OCI-LY3 (cell line): ENCODE measurements around the gene SIK3.

Experiments used
- H2AFZ ChIP-seq: fragments of 200-600, 300-600 bp; shearing (Covaris generic); 2 replicates; pipeline ENCODE4 v1.6.0; 2014; ENCODE audit warnings: antibody characterized with exemption, low read depth, low read length
- H3K27ac ChIP-seq: fragments of 200-600, 300-600 bp; sonication (generic); 2 replicates; pipeline ENCODE4 v1.5.1; 2014; ENCODE audit warnings: mild to moderate bottlenecking, low read length, moderate library complexity, mixed read lengths
- H3K27me3 ChIP-seq: fragments of 200-600, 300-600 bp; sonication (generic); 2 replicates; pipeline ENCODE4 v1.6.1; 2014; ENCODE audit warnings: low read depth, low read length, mixed read lengths
- H3K36me3 ChIP-seq: fragments of 200-600, 300-600 bp; sonication (generic); replicated peaks from 2 replicates; pipeline ENCODE3; 2014; ENCODE audit warnings: low read depth, low read length, mixed read lengths
- H3K4me1 ChIP-seq: fragments of 300-600, 200-600 bp; sonication (generic); 2 replicates; pipeline ENCODE4 v1.6.1; 2014; ENCODE audit warnings: low read length, mixed read lengths
- H3K4me2 ChIP-seq: fragments of 200-600, 300-600 bp; sonication (generic); 2 replicates; pipeline ENCODE4 v1.6.1; 2014; ENCODE audit warnings: low read length, mixed read lengths
- H3K4me3 ChIP-seq: fragments of 300-600, 200-600 bp; sonication (generic); 2 replicates; pipeline ENCODE4 v1.5.1; 2014; ENCODE audit warnings: antibody characterized with exemption, mild to moderate bottlenecking, low read length, moderate library complexity
- H3K79me2 ChIP-seq: fragments of 300-600, 200-600 bp; shearing (Covaris generic); 2 replicates; pipeline ENCODE4 v1.6.1; 2014; ENCODE audit warnings: mild to moderate bottlenecking, low read length, mixed read lengths
- H3K9ac ChIP-seq: fragments of 300-600, 200-600 bp; shearing (Covaris generic); 2 replicates; pipeline ENCODE4 v1.6.0; 2014; ENCODE audit warnings: mild to moderate bottlenecking, low read length, moderate library complexity
- H3K9me3 ChIP-seq: fragments of 200-600, 300-600 bp; shearing (Covaris generic); 2 replicates; pipeline ENCODE4 v1.6.1; 2014; ENCODE audit warnings: low read length, mixed read lengths; ENCODE audit not compliant: insufficient read depth
- H4K20me1 ChIP-seq: fragments of 200-600, 300-600 bp; sonication (generic); 2 replicates; pipeline ENCODE4 v1.6.1; 2016; ENCODE audit warnings: low read length, mixed read lengths; ENCODE audit not compliant: insufficient read depth
- CTCF ChIP-seq: fragments of 200-600, 300-600 bp; sonication (generic); IDR thresholded peaks from 2 replicates; pipeline ENCODE4 v1.5.1; 2014; ENCODE audit warnings: antibody characterized with exemption, low read length, low read depth
- EZH2phosphoT487 ChIP-seq: fragments of 200-600 bp; shearing (Covaris generic); IDR thresholded peaks from 2 replicates; pipeline ENCODE4 v1.6.1; 2018; ENCODE audit warnings: antibody characterized with exemption, mixed run types, low read depth

SIK3 gene

DNA sequence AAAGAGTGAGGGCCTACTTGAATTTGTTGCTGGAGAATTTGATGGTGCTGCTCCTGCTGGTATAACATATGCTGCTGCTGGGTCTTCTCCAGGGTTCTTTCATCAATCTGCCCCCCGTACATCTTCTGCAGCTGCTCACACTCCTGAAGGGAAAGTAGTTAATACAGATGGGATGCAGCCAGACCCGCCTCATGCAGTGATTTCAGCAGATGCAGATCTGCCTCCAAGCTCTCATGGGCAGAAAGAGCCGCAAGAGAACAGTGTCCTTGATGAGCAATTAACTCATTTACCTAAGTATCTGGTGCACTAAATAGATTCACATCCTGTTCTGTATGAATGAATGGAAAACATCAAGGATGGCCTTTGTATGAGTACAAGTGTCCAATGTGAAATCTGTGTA, 236.0 kb downstream of the SIK3 start:
- no peaks in the 10 kb centered on the region for H3K9me3 ChIP-seq
- no peak overlapping the region for H2AFZ ChIP-seq
- no peak overlapping the region for H3K4me2 ChIP-seq
- TF ChIP-seq CTCF: no peak
- TF ChIP-seq EZH2phosphoT487: no peak
- no peaks in the 10 kb centered on the region for H4K20me1 ChIP-seq
- no peak overlapping the region for H3K4me3 ChIP-seq
- H3K27ac ChIP-seq: no peak overlapping the region
- H3K79me2 ChIP-seq: no peaks in the 10 kb centered on the region
- no peak overlapping the region for H3K9ac ChIP-seq
- peaks cover 43% of the 10 kb centered on the region for H3K36me3 ChIP-seq
- H3K4me1 ChIP-seq: no peaks in the 10 kb centered on the region
- no peaks in the 10 kb centered on the region for H3K27me3 ChIP-seq

DNA sequence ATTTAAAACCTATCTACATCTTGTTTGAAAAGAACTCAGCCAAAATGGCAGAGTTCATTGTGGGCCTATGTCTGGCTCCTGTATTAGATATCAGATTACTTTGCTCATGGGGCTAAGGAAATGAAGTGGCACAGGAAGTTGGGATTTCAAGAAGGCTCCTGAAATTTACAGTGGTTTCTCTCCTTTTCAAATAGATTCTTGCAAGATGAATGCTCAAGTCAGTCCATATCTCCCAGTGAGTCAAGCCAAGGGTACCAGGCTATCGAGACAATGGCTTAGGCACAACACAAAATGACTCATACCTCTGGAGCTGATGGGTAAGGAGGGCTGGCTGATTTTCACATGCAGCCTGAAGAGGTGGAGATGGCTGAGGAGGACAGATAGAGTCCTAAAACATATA, 236.7 kb downstream of the SIK3 start:
- H3K4me2 ChIP-seq: no peak overlapping the region
- no peak overlapping the region for H2AFZ ChIP-seq
- H3K27ac ChIP-seq: no peak overlapping the region
- no peak for TF ChIP-seq EZH2phosphoT487
- TF ChIP-seq CTCF: no peak
- H3K79me2 ChIP-seq: no peaks in the 10 kb centered on the region
- H3K36me3 ChIP-seq: peaks cover 41% of the 10 kb centered on the region
- H3K27me3 ChIP-seq: no peaks in the 10 kb centered on the region
- no peak overlapping the region for H3K9ac ChIP-seq
- no peaks in the 10 kb centered on the region for H4K20me1 ChIP-seq
- no peaks in the 10 kb centered on the region for H3K4me1 ChIP-seq
- no peaks in the 10 kb centered on the region for H3K9me3 ChIP-seq
- no peak overlapping the region for H3K4me3 ChIP-seq

DNA sequence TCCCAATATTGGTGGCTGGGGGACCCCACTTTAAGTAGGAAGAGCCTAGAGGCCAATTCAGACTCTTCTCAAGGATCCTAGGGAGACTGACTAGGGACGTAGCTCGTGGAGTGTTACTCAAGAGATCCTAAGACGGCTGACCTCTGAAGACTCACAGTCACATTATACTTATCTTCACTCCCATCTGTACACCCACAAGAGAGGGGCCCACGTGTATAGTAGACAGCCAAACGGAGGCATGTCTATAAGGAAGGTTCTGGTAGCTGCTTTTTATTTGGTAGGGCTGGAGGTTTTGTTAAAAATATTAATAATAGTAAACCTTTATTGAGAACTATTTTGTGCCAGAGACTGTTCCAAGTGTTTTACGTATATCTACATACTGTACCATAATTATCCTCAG, 237.9 kb downstream of the SIK3 start:
- Histone ChIP-seq H3K9ac (no peak overlapping the region), H3K4me3 (no peak overlapping the region), H3K36me3 (peaks cover 37% of the 10 kb centered on the region), H3K9me3 (no peaks in the 10 kb centered on the region), H2AFZ (no peak overlapping the region), H3K4me2 (no peak overlapping the region), H3K79me2 (no peaks in the 10 kb centered on the region), H3K27ac (no peak overlapping the region), H4K20me1 (no peaks in the 10 kb centered on the region), H3K27me3 (no peaks in the 10 kb centered on the region), H3K4me1 (no peaks in the 10 kb centered on the region)
- no peak for TF ChIP-seq EZH2phosphoT487

DNA sequence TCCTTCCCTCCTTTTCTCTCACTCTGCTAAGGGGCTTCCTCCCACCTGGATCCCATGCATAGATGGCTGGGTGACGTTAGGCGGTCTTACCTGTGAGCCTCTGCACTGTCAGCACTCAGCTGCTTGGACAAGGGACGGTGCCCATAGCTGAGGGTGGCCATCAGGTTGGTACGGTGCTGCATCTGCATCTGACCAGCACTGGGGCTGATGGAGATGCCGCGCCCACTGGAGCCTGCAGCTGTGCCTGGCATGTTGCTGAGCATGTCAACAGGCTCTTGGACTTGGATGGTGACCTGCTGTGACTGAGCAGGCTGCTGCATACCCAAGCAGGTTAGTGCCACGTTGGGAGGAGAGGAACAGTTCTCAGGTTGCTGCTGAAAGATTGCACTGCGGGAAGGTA, 239.1 kb downstream of the SIK3 start:
- Histone ChIP-seq H3K9me3 (no peaks in the 10 kb centered on the region), H3K4me1 (peaks cover 3% of the 10 kb centered on the region; the same call in 1 of the 2 replicates), H3K27me3 (no peaks in the 10 kb centered on the region), H2AFZ (no peak overlapping the region), H3K27ac (no peak overlapping the region), H4K20me1 (no peaks in the 10 kb centered on the region), H3K9ac (no peak overlapping the region), H3K79me2 (no peaks in the 10 kb centered on the region), H3K4me2 (no peak overlapping the region), H3K36me3 (peaks cover 42% of the 10 kb centered on the region), H3K4me3 (no peak overlapping the region)
- TF ChIP-seq CTCF: no peak
- no peak for TF ChIP-seq EZH2phosphoT487

- Histone ChIP-seq H3K9me3 (no peaks in the 10 kb centered on the region), H3K79me2 (no peaks in the 10 kb centered on the region), H3K9ac (no peak overlapping the region), H3K27me3 (no peaks in the 10 kb centered on the region), H3K4me2 (no peak overlapping the region), H2AFZ (no peak overlapping the region), H3K27ac (no peak overlapping the region), H4K20me1 (no peaks in the 10 kb centered on the region), H3K4me3 (no peak overlapping the region), H3K36me3 (peaks cover 37% of the 10 kb centered on the region), H3K4me1 (peaks cover 15% of the 10 kb centered on the region)
- TF ChIP-seq EZH2phosphoT487 (no peak), CTCF (no peak)
Measured at GRCh38 chr11:116857936-116858335, 240.3 kb downstream of the SIK3 start.
